T-helper 1 cell treated with Interleukin-12 subunit alpha and Interleukin-12 subunit beta and Interleukin-4 antibody, amounts not matched to agents 30 μg/mL and 1 μg/mL, for 36 hours (primary cell): ENCODE results near the gene SLC35E3.
"Not testable (repeated sequence)": the region's sequence is repeated elsewhere in the genome, so short reads cannot be mapped to it uniquely, and the experiment has no call there.

Experiments
- H3K27ac Mint-ChIP-seq: one replicate; pipeline ENCODE4 v1.8.0; 2021; ENCODE audit warnings: mild to moderate bottlenecking, mixed read lengths
- H3K27me3 Mint-ChIP-seq: one replicate; pipeline ENCODE4 v1.8.0; 2021; ENCODE audit warnings: low read depth, mixed read lengths
- H3K36me3 Mint-ChIP-seq: one replicate; pipeline ENCODE4 v1.8.0; 2021; ENCODE audit warnings: low read depth, mixed read lengths
- H3K4me1 Mint-ChIP-seq: one replicate; pipeline ENCODE4 v1.8.0; 2021; ENCODE audit warnings: low read depth, mixed read lengths
- H3K4me3 Mint-ChIP-seq: one replicate; pipeline ENCODE4 v1.8.0; 2021; ENCODE audit warnings: mild to moderate bottlenecking, moderate library complexity, mixed read lengths
- H3K9me3 Mint-ChIP-seq: one replicate; pipeline ENCODE4 v1.8.0; 2021; ENCODE audit warnings: mixed read lengths

Gene SLC35E3

GRCh38 chr12:68794653-68795251, 48.8 kb downstream of the SLC35E3 start:
- Mint-ChIP-seq H3K27ac (no peak overlapping the region), H3K36me3 (no peaks in the 10 kb centered on the region), H3K27me3 (no peaks in the 10 kb centered on the region), H3K4me1 (peaks cover 2% of the 10 kb centered on the region), H3K4me3 (no peak overlapping the region), H3K9me3 (no peaks in the 10 kb centered on the region)

- Mint-ChIP-seq H3K4me1 (peaks cover 2% of the 10 kb centered on the region), H3K4me3 (no peak overlapping the region), H3K9me3 (no peaks in the 10 kb centered on the region), H3K27ac (no peak overlapping the region), H3K36me3 (no peaks in the 10 kb centered on the region), H3K27me3 (no peaks in the 10 kb centered on the region)
Measured at GRCh38 chr12:68796399-68796798, 50.4 kb downstream of the SLC35E3 start.

GRCh38 chr12:68798882-68799234, 52.9 kb downstream of the SLC35E3 start:
- Mint-ChIP-seq H3K27ac (no peak overlapping the region), H3K36me3 (no peaks in the 10 kb centered on the region), H3K27me3 (no peaks in the 10 kb centered on the region), H3K9me3 (no peaks in the 10 kb centered on the region), H3K4me3 (no peak overlapping the region), H3K4me1 (peaks cover 4% of the 10 kb centered on the region)

GRCh38 chr12:68800294-68800693, 54.3 kb downstream of the SLC35E3 start:
- H3K36me3 Mint-ChIP-seq, result no peaks in the 10 kb centered on the region
- H3K27me3 Mint-ChIP-seq, result no peaks in the 10 kb centered on the region
- no peaks in the 10 kb centered on the region for H3K9me3 Mint-ChIP-seq
- H3K4me3 Mint-ChIP-seq, result no peak overlapping the region
- H3K4me1 Mint-ChIP-seq, result peaks cover 4% of the 10 kb centered on the region
- H3K27ac Mint-ChIP-seq, result no peak overlapping the region

- not testable (repeated sequence) for H3K27ac Mint-ChIP-seq, H3K9me3 Mint-ChIP-seq, H3K4me3 Mint-ChIP-seq, H3K4me1 Mint-ChIP-seq, H3K36me3 Mint-ChIP-seq, H3K27me3 Mint-ChIP-seq
Measured at GRCh38 chr12:68801124-68801523, 55.1 kb downstream of the SLC35E3 start.

- not testable (repeated sequence) for H3K4me1 Mint-ChIP-seq, H3K27ac Mint-ChIP-seq, H3K9me3 Mint-ChIP-seq, H3K36me3 Mint-ChIP-seq, H3K27me3 Mint-ChIP-seq, H3K4me3 Mint-ChIP-seq
Measured at GRCh38 chr12:68802372-68802745, 56.4 kb downstream of the SLC35E3 start.

- not testable (repeated sequence) for H3K36me3 Mint-ChIP-seq, H3K9me3 Mint-ChIP-seq, H3K4me1 Mint-ChIP-seq, H3K4me3 Mint-ChIP-seq, H3K27ac Mint-ChIP-seq, H3K27me3 Mint-ChIP-seq
Measured at GRCh38 chr12:68802911-68803651, 57.1 kb downstream of the SLC35E3 start.

GRCh38 chr12:68803948-68804656, 58.1 kb downstream of the SLC35E3 start:
- no peak overlapping the region for H3K4me3 Mint-ChIP-seq
- H3K27ac Mint-ChIP-seq, result no peak overlapping the region
- H3K36me3 Mint-ChIP-seq, result peaks cover 7% of the 10 kb centered on the region
- peaks cover 10% of the 10 kb centered on the region for H3K4me1 Mint-ChIP-seq
- no peaks in the 10 kb centered on the region for H3K27me3 Mint-ChIP-seq
- no peaks in the 10 kb centered on the region for H3K9me3 Mint-ChIP-seq

GRCh38 chr12:68804657-68805591, 58.9 kb downstream of the SLC35E3 start:
- Mint-ChIP-seq H3K9me3 (no peaks in the 10 kb centered on the region), H3K36me3 (peaks cover 15% of the 10 kb centered on the region), H3K27ac (no peak overlapping the region), H3K4me3 (no peak overlapping the region), H3K27me3 (no peaks in the 10 kb centered on the region), H3K4me1 (peaks cover 10% of the 10 kb centered on the region)

GRCh38 chr12:68805592-68806120, 59.7 kb downstream of the SLC35E3 start:
- Mint-ChIP-seq H3K4me1 (peaks cover 10% of the 10 kb centered on the region), H3K27ac (no peak overlapping the region), H3K4me3 (no peak overlapping the region), H3K36me3 (peaks cover 18% of the 10 kb centered on the region), H3K9me3 (no peaks in the 10 kb centered on the region), H3K27me3 (no peaks in the 10 kb centered on the region)

- H3K4me1 Mint-ChIP-seq, result peaks cover 19% of the 10 kb centered on the region
Measured at GRCh38 chr12:68806488-68807237, 60.7 kb downstream of the SLC35E3 start.

GRCh38 chr12:68807274-68807575, 61.2 kb downstream of the SLC35E3 start:
- H3K27me3 Mint-ChIP-seq, result not testable (repeated sequence)
- H3K27ac Mint-ChIP-seq, result peak overlapping the region; percentile 99

More at GRCh38 chr12:68806488-68807237, 60.7 kb downstream of the SLC35E3 start:
- H3K27ac Mint-ChIP-seq, result peak overlapping the region; percentile 99
- H3K9me3 Mint-ChIP-seq, result no peaks in the 10 kb centered on the region
- H3K36me3 Mint-ChIP-seq, result peaks cover 28% of the 10 kb centered on the region
- H3K4me3 Mint-ChIP-seq, result peak overlapping the region; percentile 91
- no peaks in the 10 kb centered on the region for H3K27me3 Mint-ChIP-seq

GRCh38 chr12:68807576-68808387, 61.8 kb downstream of the SLC35E3 start, which contains the start of gene MDM2:
MDM2 (plus strand) TSS chr12:68808177; CDS start chr12:68808478, 301 bp downstream.
- peaks cover 36% of the 10 kb centered on the region for H3K36me3 Mint-ChIP-seq
- H3K9me3 Mint-ChIP-seq, result no peaks in the 10 kb centered on the region
- peaks cover 21% of the 10 kb centered on the region for H3K4me1 Mint-ChIP-seq
- H3K4me3 Mint-ChIP-seq, result peak within 1 kb of the TSS; percentile 91
- H3K27me3 Mint-ChIP-seq, result no peaks in the 10 kb centered on the region
- H3K27ac Mint-ChIP-seq, result peak within 1 kb of the TSS; percentile 99

More at GRCh38 chr12:68807274-68807575, 61.2 kb downstream of the SLC35E3 start:
- H3K4me1 Mint-ChIP-seq, result peaks cover 17% of the 10 kb centered on the region
- H3K4me3 Mint-ChIP-seq, result peak overlapping the region; percentile 91
- not testable (repeated sequence) for H3K9me3 Mint-ChIP-seq
- peaks cover 30% of the 10 kb centered on the region for H3K36me3 Mint-ChIP-seq
